ENCODE data around the gene CCDC136.

- no peak for TF ChIP-seq ZNF274 (IDR thresholded peaks at IDR 0.05; ENCODE audit: low read depth, low read length)
- no peak for TF ChIP-seq SUZ12 (IDR thresholded peaks at IDR 0.05; ENCODE audit: extremely low read depth, insufficient read depth, insufficient read length)
- no peak for TF ChIP-seq YY1 (IDR thresholded peaks at IDR 0.05; ENCODE audit: insufficient read depth, insufficient read length)
Observed at GRCh38 chr7:128830231-128831177, 38.7 kb downstream of the CCDC136 start, which contains the start of gene FLNC.
